Chondrocyte (in vitro differentiated cells): ENCODE data around the gene HNRNPUL1. TPM values are rescaled to one million over a fixed set of nuclear protein-coding genes. Genes with fewer than 3 reads are reported as not detected.

ENCODE experiments used
- DNase-seq: peaks from one replicate; pipeline ENCODE4 v3.0.0; 2021; ENCODE audit warnings: mixed read lengths, low spot score
- H3K27ac Mint-ChIP-seq: one replicate; pipeline ENCODE4 v1.8.0; 2021; ENCODE audit warnings: mild to moderate bottlenecking, moderate library complexity, mixed read lengths; ENCODE audit not compliant: unreplicated experiment
- H3K27me3 Mint-ChIP-seq: 2 replicates; pipeline ENCODE4 v1.8.0; 2021; ENCODE audit warnings: low read depth, mixed read lengths
- H3K36me3 Mint-ChIP-seq: 2 replicates; pipeline ENCODE4 v1.8.0; 2021; ENCODE audit warnings: low read depth, mixed read lengths
- H3K4me1 Mint-ChIP-seq: 2 replicates; pipeline ENCODE4 v1.8.0; 2021; ENCODE audit warnings: low read depth, mild to moderate bottlenecking, mixed read lengths
- H3K4me3 Mint-ChIP-seq: one replicate; pipeline ENCODE4 v1.8.0; 2021; ENCODE audit warnings: mild to moderate bottlenecking, moderate library complexity, mixed read lengths; ENCODE audit not compliant: unreplicated experiment
- H3K9me3 Mint-ChIP-seq: 2 replicates; pipeline ENCODE4 v1.8.0; 2021; ENCODE audit warnings: low read depth, mixed read lengths
- total RNA-seq: library from RNA; stranded (reverse); gene quantifications from 3 replicates; pipeline ENCODE4 v1.2.1, GENCODE V29; 2021
- TF ChIP-seq, protein P1 (sequence below): fragments of 200-600 bp; sonication (generic); IDR thresholded peaks from 2 replicates; pipeline ENCODE4 v1.5.0; 2021; ENCODE audit warnings: antibody characterized with exemption, mild to moderate bottlenecking, moderate library complexity

HNRNPUL1 gene
- total RNA-seq, 1 donor from 2014 or later, result 158 TPM

DNA sequence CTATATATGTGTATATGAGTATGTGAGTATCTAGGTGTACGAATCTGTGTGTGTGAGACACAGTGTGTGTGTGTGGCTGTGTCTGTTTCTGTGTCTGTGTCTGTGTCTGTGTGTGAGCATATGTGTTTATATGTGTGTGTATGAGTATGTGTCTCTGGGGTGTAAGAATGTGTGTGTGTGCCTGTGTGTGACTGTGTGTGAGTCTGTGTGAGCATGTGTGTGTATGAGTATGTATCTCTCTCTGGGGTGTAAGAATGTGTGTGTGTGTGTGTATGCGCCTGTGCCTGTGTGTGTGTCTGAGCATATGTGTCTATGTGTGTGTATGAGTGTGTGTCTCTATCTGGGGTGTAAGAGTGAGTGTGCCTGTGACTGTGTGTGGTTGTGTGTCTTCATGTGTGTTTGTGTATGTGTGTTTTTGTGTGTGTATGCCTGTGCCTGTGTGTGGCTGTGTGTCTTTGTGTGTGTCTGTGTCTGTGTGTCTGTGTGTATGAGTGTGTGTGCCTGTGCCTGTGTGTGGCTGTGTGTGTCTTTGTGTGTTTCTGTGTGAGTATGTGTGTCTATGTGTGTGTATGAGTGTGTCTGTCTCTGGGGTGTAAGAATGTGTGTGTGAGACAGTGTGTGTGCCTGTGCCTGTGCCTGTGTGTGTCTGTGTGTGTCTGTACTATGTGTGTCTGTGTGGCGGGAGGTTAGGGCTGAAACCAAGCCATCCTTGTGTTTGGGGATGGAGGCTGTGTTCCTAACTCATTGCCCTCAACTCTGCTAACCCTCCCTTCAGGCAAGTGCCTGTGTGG is 33.9 kb upstream of the HNRNPUL1 start:
- no peaks in the 10 kb centered on the region for H3K9me3 Mint-ChIP-seq
- H3K27ac Mint-ChIP-seq, result no peak overlapping the region
- peaks cover 26% of the 10 kb centered on the region for H3K4me1 Mint-ChIP-seq

DNA sequence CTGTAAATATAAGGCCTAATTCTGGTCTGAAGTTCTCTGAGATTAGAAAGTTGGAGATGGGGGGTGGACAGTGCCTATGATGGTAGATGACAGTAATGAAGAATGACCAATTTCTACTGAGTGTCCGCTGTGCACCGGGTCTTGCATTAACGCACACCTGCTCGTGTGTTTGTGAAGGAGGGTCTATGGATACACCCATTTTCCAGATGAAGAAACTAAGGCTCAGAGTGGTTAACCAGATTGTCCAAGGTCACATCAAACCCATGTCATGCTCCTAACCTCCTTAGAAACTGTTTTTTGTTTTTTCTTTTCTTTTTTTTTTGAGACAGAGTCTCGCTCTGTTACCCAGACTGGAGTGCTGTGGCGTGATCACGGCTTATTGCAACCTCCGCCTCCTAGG is 31.5 kb upstream of the HNRNPUL1 start:
- peaks cover 13% of the 10 kb centered on the region for H3K36me3 Mint-ChIP-seq
- DNase-seq, result no peak
- no peaks in the 10 kb centered on the region for H3K27me3 Mint-ChIP-seq
- H3K27ac Mint-ChIP-seq, result no peak overlapping the region
- TF ChIP-seq, protein P1, sequence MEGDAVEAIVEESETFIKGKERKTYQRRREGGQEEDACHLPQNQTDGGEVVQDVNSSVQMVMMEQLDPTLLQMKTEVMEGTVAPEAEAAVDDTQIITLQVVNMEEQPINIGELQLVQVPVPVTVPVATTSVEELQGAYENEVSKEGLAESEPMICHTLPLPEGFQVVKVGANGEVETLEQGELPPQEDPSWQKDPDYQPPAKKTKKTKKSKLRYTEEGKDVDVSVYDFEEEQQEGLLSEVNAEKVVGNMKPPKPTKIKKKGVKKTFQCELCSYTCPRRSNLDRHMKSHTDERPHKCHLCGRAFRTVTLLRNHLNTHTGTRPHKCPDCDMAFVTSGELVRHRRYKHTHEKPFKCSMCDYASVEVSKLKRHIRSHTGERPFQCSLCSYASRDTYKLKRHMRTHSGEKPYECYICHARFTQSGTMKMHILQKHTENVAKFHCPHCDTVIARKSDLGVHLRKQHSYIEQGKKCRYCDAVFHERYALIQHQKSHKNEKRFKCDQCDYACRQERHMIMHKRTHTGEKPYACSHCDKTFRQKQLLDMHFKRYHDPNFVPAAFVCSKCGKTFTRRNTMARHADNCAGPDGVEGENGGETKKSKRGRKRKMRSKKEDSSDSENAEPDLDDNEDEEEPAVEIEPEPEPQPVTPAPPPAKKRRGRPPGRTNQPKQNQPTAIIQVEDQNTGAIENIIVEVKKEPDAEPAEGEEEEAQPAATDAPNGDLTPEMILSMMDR, result no peak
- H3K9me3 Mint-ChIP-seq, result no peaks in the 10 kb centered on the region
- H3K4me3 Mint-ChIP-seq, result no peak overlapping the region
- H3K4me1 Mint-ChIP-seq, result peaks cover 8% of the 10 kb centered on the region

More for the DNA sequence above, 33.9 kb upstream of the HNRNPUL1 start:
- no peak overlapping the region for H3K4me3 Mint-ChIP-seq
- H3K36me3 Mint-ChIP-seq, result peaks cover 15% of the 10 kb centered on the region
- no peak for DNase-seq
- no peaks in the 10 kb centered on the region for H3K27me3 Mint-ChIP-seq
- TF ChIP-seq, protein P1, result no peak

DNA sequence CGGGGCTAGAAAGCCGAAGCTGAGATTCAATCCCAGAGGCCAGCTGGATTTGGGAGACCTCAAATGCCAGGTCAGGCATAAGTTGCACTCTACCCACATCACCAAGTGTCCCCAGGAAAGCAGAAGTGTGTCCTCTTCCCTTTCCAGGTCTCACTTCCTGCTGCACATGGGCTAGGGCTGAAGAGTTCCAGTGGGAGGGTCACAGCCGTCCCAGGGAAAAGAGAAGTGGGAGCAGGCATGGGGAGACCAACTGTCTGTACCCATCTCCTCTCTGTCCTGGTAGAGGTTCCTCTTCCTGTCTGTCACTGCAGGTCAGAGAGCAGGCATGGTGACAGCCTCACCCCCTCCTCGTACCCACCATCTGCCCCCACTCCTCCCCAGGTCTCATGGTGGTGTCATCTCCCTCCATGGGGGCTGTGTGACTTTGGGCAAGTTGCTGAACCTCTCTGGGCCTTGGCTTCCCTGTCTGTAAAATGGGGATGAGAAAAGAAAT is 30.4 kb upstream of the HNRNPUL1 start:
- no peaks in the 10 kb centered on the region for H3K27me3 Mint-ChIP-seq
- no peak for DNase-seq
- H3K4me1 Mint-ChIP-seq, result no peaks in the 10 kb centered on the region
- TF ChIP-seq, protein P1, result no peak
- H3K27ac Mint-ChIP-seq, result no peak overlapping the region
- no peaks in the 10 kb centered on the region for H3K9me3 Mint-ChIP-seq
- no peak overlapping the region for H3K4me3 Mint-ChIP-seq
- H3K36me3 Mint-ChIP-seq, result peaks cover 20% of the 10 kb centered on the region

DNA sequence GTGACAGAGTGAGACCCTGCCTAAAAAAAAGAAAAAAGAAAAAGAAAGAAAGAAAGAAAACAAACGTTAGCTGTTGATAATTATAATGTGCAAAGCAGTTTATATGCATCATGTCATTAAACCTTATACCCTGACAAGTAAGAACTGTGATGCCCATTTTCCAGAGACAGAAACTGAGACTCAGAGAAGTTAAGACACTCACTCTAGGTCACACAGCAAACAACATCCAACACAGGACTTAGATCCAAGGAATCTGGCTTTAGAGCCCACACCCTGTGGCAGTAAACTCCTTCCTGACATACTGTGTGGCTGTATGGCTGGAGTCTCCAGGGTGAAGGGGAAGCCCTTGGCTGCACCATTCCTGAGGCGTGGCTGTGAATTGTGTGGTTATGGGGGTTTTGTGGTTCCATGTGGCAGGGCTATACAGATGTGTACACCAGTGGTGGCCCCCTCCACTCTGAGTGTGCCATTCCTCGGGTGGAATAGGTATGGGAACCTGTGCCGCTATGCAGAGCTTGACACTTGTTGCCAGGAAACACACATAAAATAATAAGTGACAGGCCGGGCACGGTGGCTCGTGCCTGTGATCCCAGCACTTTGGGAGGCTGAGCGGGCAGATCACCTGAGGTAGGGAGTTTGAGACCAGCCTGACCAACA is 29.5 kb upstream of the HNRNPUL1 start:
- Mint-ChIP-seq H3K4me1 (no peaks in the 10 kb centered on the region), H3K27me3 (no peaks in the 10 kb centered on the region), H3K9me3 (no peaks in the 10 kb centered on the region), H3K36me3 (peaks cover 22% of the 10 kb centered on the region), H3K4me3 (no peak overlapping the region), H3K27ac (no peak overlapping the region)
- TF ChIP-seq, protein P1, result no peak
- no peak for DNase-seq

DNA sequence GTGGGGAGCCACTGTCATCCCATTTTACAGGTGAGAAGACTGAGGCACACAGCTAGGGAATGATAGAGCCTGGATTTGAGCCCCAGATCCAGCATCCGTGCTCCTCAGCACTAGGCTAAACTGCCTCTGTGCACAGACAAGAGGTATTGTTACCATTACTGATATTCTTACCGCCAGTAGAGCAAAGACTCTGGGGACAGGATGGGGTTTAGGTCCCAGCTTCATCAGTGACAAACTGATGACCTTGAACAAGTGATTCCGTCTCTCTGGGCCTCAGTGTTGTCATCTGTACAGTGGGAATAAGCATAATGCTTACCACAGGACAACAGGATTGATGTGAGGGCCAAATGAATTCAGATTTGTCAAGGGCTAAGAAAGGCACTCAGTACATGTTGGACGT is 28.7 kb upstream of the HNRNPUL1 start:
- Mint-ChIP-seq H3K4me1 (no peaks in the 10 kb centered on the region), H3K27ac (no peak overlapping the region), H3K4me3 (no peak overlapping the region), H3K9me3 (no peaks in the 10 kb centered on the region), H3K36me3 (peaks cover 22% of the 10 kb centered on the region), H3K27me3 (no peaks in the 10 kb centered on the region)
- TF ChIP-seq, protein P1, result no peak
- no peak for DNase-seq
